Gastroesophageal sphincter (tissue), 4 donors: Measurements from ENCODE around the gene GUCA2A. TPM values are rescaled to one million over a fixed set of nuclear protein-coding genes. Genes with fewer than 3 reads are reported as not detected.

Experiments used
- ATAC-seq: fragments of 150-250 bp; one replicate; pipeline ENCODE4 v1.9.1; 2016; ENCODE audit warnings: mild to moderate bottlenecking, moderate library complexity
- H3K27ac ChIP-seq, 4 donors: fragments of 200-600 bp; sonication (generic) in 3 of 4; 1 replicate in 3 of 4; 2 replicates in 1 of 4; pipeline ENCODE4 v1.5.1; 2016 to 2019
- H3K27me3 ChIP-seq: fragments of 200-600 bp; sonication (generic); one replicate; pipeline ENCODE4 v1.5.1; 2019
- H3K36me3 ChIP-seq, 2 donors: fragments of 200-600 bp; sonication (generic); one replicate each; pipeline ENCODE4 v1.5.1; 2019; ENCODE audit warnings: control low read depth in 1 of 2
- H3K4me1 ChIP-seq, 3 donors: fragments of 200-600 bp; sonication (generic); 1 replicate in 2 of 3; 2 replicates in 1 of 3; pipeline ENCODE4 v1.5.1; 2016 to 2019; ENCODE audit warnings: control low read depth in 2 of 3
- H3K4me3 ChIP-seq, 2 donors: fragments of 200-600 bp; sonication (generic); one replicate each; pipeline ENCODE4 v1.5.1; 2019; ENCODE audit warnings: mild to moderate bottlenecking in 1 of 2, moderate library complexity in 1 of 2
- H3K9me3 ChIP-seq, 3 donors: fragments of 200-600 bp; sonication (generic); one replicate each; pipeline ENCODE4 v1.5.1; 2017 to 2019; ENCODE audit warnings: control low read depth in 2 of 3
- EP300 ChIP-seq: sonication (generic); formaldehyde crosslinking; IDR thresholded peaks from one replicate; pipeline ENCODE4 v1.6.1; 2017; ENCODE audit warnings: antibody characterized with exemption, mild to moderate bottlenecking
- POLR2A ChIP-seq, 2 donors: fragments of 450-650 bp; IDR thresholded peaks; one replicate each; pipeline ENCODE4 v1.6.1; 2017; ENCODE audit warnings: antibody characterized with exemption in 2 of 2, mild to moderate bottlenecking in 2 of 2, moderate library complexity in 1 of 2
- POLR2AphosphoS5 ChIP-seq: sonication (generic); formaldehyde crosslinking; IDR thresholded peaks from one replicate; pipeline ENCODE4 v1.6.1; 2017; ENCODE audit warnings: antibody characterized with exemption
- WGBS, 2 donors: methylation state at CpG; one replicate each; pipeline ENCODE4 v1.1.5; 2018; ENCODE audit warnings: low coverage in 1 of 2; 5-methylcytosine and 5-hydroxymethylcytosine counted together
- total RNA-seq, 4 donors: library from RNA; depleted of rRNA; stranded (reverse); fragments of >200 nt; gene quantifications; one replicate each; pipeline ENCODE4 v1.1.0, GENCODE V29; 2016
- TF ChIP-seq, protein P1 (sequence below), 4 experiments: fragments of 200-600 bp in 2 of 4; fragments of 450-650 bp in 2 of 4; sonication (generic) in 1 of 4; IDR thresholded peaks; one replicate each; pipeline ENCODE4 v1.5.1; 2017 to 2019; ENCODE audit warnings: antibody characterized with exemption in 4 of 4, mild to moderate bottlenecking in 2 of 4, moderate library complexity in 2 of 4

Gene GUCA2A
- total RNA-seq, 4 donors from 2014 or later = not detected

DNA sequence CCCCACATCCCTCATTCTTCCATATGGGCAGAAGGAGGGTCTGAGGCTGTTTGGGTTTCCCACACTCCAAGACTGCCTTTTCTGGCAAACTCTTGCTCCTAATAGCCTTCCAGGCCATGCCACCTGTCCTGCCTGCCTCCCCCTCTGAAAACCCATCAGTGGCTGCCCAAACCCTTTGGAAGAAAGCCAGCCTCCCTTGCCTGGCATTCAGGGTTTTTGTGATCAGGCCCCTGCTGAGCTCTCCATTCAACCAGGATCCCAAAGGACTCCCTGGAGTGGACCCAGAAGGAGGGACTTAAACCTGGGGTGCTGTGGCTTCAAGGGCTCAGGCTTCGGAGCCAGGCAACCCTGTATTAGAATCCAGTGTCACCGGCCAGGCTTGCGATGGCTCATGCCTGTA, 4.2 kb upstream of the GUCA2A start:
- no CpG with 5 or more reads among the region's 3 CpGs for WGBS, 2 donors

DNA sequence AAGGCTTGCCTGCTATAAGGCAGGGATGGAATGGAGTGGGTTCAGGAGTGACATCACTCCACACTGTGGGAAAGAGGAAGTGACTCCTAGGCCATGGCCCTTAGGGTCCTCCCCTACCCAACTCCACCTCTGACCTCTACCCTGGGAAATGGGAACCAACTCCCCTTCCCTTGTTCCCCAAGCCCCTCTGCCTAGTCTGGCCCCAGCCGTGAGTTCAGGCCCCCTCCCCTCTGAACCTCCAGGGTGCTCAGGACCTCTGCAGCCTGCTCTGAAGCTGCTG, 3.8 kb upstream of the GUCA2A start:
- no peak for ATAC-seq
- H3K4me3 ChIP-seq = no peak overlapping the region

More for the DNA sequence above, 4.2 kb upstream of the GUCA2A start:
- TF ChIP-seq EP300 (no peak), POLR2AphosphoS5 (no peak), POLR2A (IDR thresholded peaks at IDR 0.05) (no peak)
- TF ChIP-seq, protein P1, sequence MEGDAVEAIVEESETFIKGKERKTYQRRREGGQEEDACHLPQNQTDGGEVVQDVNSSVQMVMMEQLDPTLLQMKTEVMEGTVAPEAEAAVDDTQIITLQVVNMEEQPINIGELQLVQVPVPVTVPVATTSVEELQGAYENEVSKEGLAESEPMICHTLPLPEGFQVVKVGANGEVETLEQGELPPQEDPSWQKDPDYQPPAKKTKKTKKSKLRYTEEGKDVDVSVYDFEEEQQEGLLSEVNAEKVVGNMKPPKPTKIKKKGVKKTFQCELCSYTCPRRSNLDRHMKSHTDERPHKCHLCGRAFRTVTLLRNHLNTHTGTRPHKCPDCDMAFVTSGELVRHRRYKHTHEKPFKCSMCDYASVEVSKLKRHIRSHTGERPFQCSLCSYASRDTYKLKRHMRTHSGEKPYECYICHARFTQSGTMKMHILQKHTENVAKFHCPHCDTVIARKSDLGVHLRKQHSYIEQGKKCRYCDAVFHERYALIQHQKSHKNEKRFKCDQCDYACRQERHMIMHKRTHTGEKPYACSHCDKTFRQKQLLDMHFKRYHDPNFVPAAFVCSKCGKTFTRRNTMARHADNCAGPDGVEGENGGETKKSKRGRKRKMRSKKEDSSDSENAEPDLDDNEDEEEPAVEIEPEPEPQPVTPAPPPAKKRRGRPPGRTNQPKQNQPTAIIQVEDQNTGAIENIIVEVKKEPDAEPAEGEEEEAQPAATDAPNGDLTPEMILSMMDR (IDR thresholded peaks at IDR 0.05) = no peak
- Histone ChIP-seq H3K4me3 (no peak overlapping the region), H3K9me3 (no peaks in the 10 kb centered on the region), H3K27ac (no peak overlapping the region), H3K27me3 (peaks cover 32% of the 10 kb centered on the region), H3K36me3 (no peaks in the 10 kb centered on the region), H3K4me1 (peaks cover 0 to 20% (median 0%) of the 10 kb centered on the region in 3 donors)
- ATAC-seq = no peak

DNA sequence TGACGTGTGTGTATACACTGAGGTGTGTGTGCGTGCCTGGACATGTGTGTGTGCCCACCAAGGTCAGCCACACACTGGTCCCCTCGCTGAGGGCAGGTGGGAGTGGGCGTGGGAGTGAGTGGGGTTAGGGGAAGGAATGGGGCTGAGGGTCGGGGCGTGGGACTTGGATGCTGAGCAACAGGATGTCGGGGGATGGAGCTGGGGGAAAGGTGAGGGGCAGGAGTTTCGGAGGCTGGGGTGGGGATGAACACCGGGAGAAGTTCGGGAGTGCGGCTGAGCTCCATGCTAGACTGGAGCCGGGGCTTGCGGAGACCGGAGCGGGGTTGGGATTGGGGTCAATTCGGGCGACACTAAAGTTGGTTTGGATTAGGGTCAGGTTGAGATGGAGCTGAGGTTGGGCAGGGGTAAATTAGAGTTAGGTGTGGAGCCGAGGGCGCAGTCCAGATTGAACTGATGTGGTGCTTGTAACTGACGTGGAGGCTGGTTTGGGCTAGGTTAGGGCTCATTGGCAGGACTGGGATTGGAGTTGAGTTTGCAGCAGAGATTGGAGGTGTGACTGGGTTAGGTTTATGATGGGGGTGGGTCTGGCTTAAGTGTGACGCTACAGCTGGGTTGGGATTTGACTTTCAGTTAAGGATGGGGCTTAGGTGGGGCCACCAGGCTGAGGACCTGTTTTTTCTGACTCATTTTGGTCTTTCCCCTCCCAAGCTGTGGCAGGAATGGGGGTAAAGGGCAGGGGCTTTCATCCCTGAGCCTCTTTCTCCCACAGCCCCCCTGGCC, 3.3 kb upstream of the GUCA2A start:
- Histone ChIP-seq H3K27me3 (peaks cover 39% of the 10 kb centered on the region), H3K36me3 (no peaks in the 10 kb centered on the region), H3K4me3 (no peak overlapping the region), H3K9me3 (no peaks in the 10 kb centered on the region), H3K27ac (no peak overlapping the region), H3K4me1 (peaks cover 0 to 11% (median 0%) of the 10 kb centered on the region in 3 donors)
- TF ChIP-seq POLR2AphosphoS5 (no peak), EP300 (no peak), POLR2A (IDR thresholded peaks at IDR 0.05) (no peak)
- TF ChIP-seq, protein P1 (IDR thresholded peaks at IDR 0.05) = no peak
- no peak for ATAC-seq
- 72 to 73% methylated on average over 16 to 19 of the region's 21 CpGs for WGBS, 2 donors

More for the DNA sequence above, 3.8 kb upstream of the GUCA2A start:
- Histone ChIP-seq H3K27me3 (peaks cover 36% of the 10 kb centered on the region), H3K4me1 (peaks cover 0 to 16% (median 0%) of the 10 kb centered on the region in 3 donors), H3K27ac (no peak overlapping the region), H3K9me3 (no peaks in the 10 kb centered on the region), H3K36me3 (no peaks in the 10 kb centered on the region)
- TF ChIP-seq POLR2AphosphoS5 (no peak), EP300 (no peak), POLR2A (IDR thresholded peaks at IDR 0.05) (no peak)
- TF ChIP-seq, protein P1 (IDR thresholded peaks at IDR 0.05) = no peak
- WGBS, 2 donors = 14 to 86% methylated on average over 1 of the region's 1 CpG

DNA sequence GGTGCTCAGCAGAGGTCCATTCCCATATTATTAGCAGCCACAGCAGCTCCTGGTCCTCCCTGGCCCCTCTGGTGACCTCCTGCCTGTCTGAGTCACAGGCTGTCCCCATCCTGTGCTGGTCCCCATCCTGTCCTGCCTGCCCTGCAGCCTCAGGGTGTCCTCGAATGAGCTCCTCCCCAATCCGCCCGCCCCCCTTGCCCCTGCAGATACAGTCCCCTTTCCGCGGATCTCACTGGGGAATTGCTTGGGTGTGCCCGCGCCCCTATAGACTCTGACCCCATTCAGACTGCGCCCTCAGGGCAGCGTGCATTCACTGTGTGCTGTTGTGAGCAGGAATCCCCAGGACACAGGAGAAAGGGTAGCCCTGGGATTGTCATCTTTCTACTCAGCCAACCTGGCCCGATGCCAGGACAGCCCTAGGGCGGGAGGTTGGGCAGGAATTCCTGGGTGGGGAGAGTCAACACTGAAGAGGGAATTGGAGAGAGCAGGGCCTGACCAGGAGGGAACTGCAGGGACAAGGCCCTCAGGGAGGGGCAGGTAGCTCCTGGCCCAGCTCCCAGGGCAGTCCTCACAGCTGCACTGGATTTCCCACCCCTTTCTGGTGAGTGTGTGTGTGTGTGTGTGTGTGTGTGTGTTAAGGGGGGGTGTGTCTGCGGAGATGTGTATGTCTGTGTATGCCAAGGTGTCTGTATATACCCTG, 1.1 kb upstream of the GUCA2A start:
- Histone ChIP-seq H3K9me3 (peaks cover 0 to 11% (median 0%) of the 10 kb centered on the region in 3 donors), H3K36me3 (no peaks in the 10 kb centered on the region), H3K27ac (no peak overlapping the region), H3K4me3 (no peak overlapping the region), H3K4me1 (peaks cover 0 to 6% (median 0%) of the 10 kb centered on the region in 3 donors), H3K27me3 (peaks cover 45% of the 10 kb centered on the region)
- WGBS, 2 donors = 47% methylated on average over 2 of the region's 12 CpGs; no CpG with 5 or more reads in 1 of the 2 donors
- peak; percentile 29 for ATAC-seq
- TF ChIP-seq POLR2AphosphoS5 = no peak
- TF ChIP-seq POLR2A (IDR thresholded peaks at IDR 0.05) = no peak
- no peak for TF ChIP-seq EP300
- TF ChIP-seq, protein P1 (IDR thresholded peaks at IDR 0.05) = no peak
